Tibial nerve (tissue), 4 donors: Measurements from ENCODE around the gene ERH.

ENCODE experiments used
- EP300 ChIP-seq, 2 donors: sonication (generic); formaldehyde crosslinking; IDR thresholded peaks; one replicate each; pipeline ENCODE4 v1.6.1; 2017; ENCODE audit warnings: antibody characterized with exemption in 2 of 2, mild to moderate bottlenecking in 1 of 2
- POLR2A ChIP-seq, 2 donors: fragments of 450-650 bp; IDR thresholded peaks; one replicate each; pipeline ENCODE4 v1.6.1; 2017; ENCODE audit warnings: antibody characterized with exemption in 2 of 2, mild to moderate bottlenecking in 2 of 2, moderate library complexity in 2 of 2
- TF ChIP-seq, protein P1 (sequence below), 5 experiments: fragments of 200-600 bp in 3 of 5; fragments of 450-650 bp in 2 of 5; sonication (generic) in 3 of 5; IDR thresholded peaks; one replicate each; pipeline ENCODE4 v1.5.1; 2016 to 2019; ENCODE audit warnings: antibody characterized with exemption in 5 of 5, mild to moderate bottlenecking in 3 of 5, moderate library complexity in 2 of 5

DNA sequence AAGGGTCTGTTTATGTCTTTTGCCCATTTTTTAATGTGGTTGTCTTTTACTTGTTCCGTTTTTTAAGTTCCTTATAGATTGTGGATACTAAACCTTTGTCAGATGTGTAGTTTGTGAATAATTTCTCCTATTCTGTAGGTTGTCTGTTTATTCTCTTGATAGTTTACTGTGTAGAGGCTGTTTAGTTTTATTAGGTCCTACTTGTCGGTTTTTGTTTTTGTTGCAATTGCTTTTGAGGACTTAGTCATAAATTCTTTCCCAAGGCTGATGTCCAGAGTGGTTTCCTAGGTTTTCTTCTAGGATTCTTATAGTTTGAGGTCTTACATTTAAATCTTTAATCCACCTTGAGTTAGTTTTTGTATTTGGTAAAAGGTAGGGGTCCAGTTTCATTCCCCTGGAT lies 34.3 kb upstream of the ERH start:
- TF ChIP-seq, protein P1, sequence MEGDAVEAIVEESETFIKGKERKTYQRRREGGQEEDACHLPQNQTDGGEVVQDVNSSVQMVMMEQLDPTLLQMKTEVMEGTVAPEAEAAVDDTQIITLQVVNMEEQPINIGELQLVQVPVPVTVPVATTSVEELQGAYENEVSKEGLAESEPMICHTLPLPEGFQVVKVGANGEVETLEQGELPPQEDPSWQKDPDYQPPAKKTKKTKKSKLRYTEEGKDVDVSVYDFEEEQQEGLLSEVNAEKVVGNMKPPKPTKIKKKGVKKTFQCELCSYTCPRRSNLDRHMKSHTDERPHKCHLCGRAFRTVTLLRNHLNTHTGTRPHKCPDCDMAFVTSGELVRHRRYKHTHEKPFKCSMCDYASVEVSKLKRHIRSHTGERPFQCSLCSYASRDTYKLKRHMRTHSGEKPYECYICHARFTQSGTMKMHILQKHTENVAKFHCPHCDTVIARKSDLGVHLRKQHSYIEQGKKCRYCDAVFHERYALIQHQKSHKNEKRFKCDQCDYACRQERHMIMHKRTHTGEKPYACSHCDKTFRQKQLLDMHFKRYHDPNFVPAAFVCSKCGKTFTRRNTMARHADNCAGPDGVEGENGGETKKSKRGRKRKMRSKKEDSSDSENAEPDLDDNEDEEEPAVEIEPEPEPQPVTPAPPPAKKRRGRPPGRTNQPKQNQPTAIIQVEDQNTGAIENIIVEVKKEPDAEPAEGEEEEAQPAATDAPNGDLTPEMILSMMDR (IDR thresholded peaks at IDR 0.05): no peak
- TF ChIP-seq POLR2A (IDR thresholded peaks at IDR 0.05): no peak
- TF ChIP-seq EP300 (IDR thresholded peaks at IDR 0.05): no peak
